Trophoblast cell (in vitro differentiated cells and primary cell): ENCODE data around the gene FPR1.

Experiments used
- DNase-seq, 2 donors: peaks; one replicate each; pipeline ENCODE4 v3.0.0-alpha.2; 2016
- H2AFZ ChIP-seq: 2 replicates; pipeline ENCODE4 v1.6.1; 2013; ENCODE audit warnings: low read length, moderate library complexity, mild to moderate bottlenecking; ENCODE audit not compliant: insufficient read depth, poor library complexity
- H2AK5ac ChIP-seq: 2 replicates; pipeline ENCODE4 v1.6.1; 2013; ENCODE audit warnings: mild to moderate bottlenecking, low read length
- H2BK120ac ChIP-seq: 2 replicates; pipeline ENCODE4 v1.6.1; 2013; ENCODE audit warnings: low read length, mild to moderate bottlenecking, moderate library complexity; ENCODE audit not compliant: insufficient read depth, poor library complexity
- H2BK12ac ChIP-seq: 2 replicates; pipeline ENCODE4 v1.6.1; 2013; ENCODE audit warnings: mild to moderate bottlenecking, low read length, moderate library complexity
- H2BK5ac ChIP-seq: 2 replicates; pipeline ENCODE4 v1.6.1; 2013; ENCODE audit warnings: low read length, low read depth, moderate library complexity, mild to moderate bottlenecking; ENCODE audit not compliant: poor library complexity
- H3K14ac ChIP-seq: 2 replicates; pipeline ENCODE4 v1.6.1; 2013; ENCODE audit warnings: mild to moderate bottlenecking, low read length
- H3K18ac ChIP-seq: 2 replicates; pipeline ENCODE4 v1.6.1; 2013; ENCODE audit warnings: mild to moderate bottlenecking, low read length
- H3K23ac ChIP-seq: 2 replicates; pipeline ENCODE4 v1.6.1; 2013; ENCODE audit warnings: low read length
- H3K27ac ChIP-seq: 2 replicates; pipeline ENCODE4 v1.5.1; 2013; ENCODE audit warnings: low read depth, mild to moderate bottlenecking, inconsistent platforms, low read length, moderate library complexity
- H3K27me3 ChIP-seq: 2 replicates; pipeline ENCODE4 v1.6.1; 2013; ENCODE audit warnings: inconsistent platforms, mild to moderate bottlenecking, low read length, moderate library complexity; ENCODE audit not compliant: insufficient read depth
- H3K36me3 ChIP-seq, 2 experiments: 1 replicate in 1 of 2; 2 replicates in 1 of 2; pipeline ENCODE4 v1.6.1; 2013; ENCODE audit warnings: low read length in 2 of 2, mild to moderate bottlenecking in 2 of 2, moderate library complexity in 1 of 2; ENCODE audit not compliant: insufficient read depth in 2 of 2, control insufficient read depth in 1 of 2
- H3K4ac ChIP-seq: 2 replicates; pipeline ENCODE4 v1.6.1; 2013; ENCODE audit warnings: low read depth, mild to moderate bottlenecking, low read length, moderate library complexity
- H3K4me1 ChIP-seq, 2 experiments: 1 replicate in 1 of 2; 2 replicates in 1 of 2; pipeline ENCODE4 v1.6.1; 2013; ENCODE audit warnings: low read length in 2 of 2, mild to moderate bottlenecking in 2 of 2, moderate library complexity in 1 of 2; ENCODE audit not compliant: insufficient read depth in 2 of 2, control insufficient read depth in 1 of 2
- H3K4me2 ChIP-seq: 2 replicates; pipeline ENCODE4 v1.6.1; 2013; ENCODE audit warnings: inconsistent platforms, mild to moderate bottlenecking, low read length, moderate library complexity
- H3K4me3 ChIP-seq: 2 replicates; pipeline ENCODE4 v1.5.1; 2013; ENCODE audit warnings: mild to moderate bottlenecking, low read depth, low read length, inconsistent platforms
- H3K79me1 ChIP-seq: one replicate; pipeline ENCODE4 v1.6.1; 2013; ENCODE audit warnings: low read length
- H3K79me2 ChIP-seq: 2 replicates; pipeline ENCODE4 v1.6.1; 2013; ENCODE audit warnings: low read length, mild to moderate bottlenecking; ENCODE audit not compliant: control insufficient read depth, insufficient read depth, poor library complexity
- H3K9ac ChIP-seq: 2 replicates; pipeline ENCODE4 v1.6.1; 2013; ENCODE audit warnings: mild to moderate bottlenecking, low read length
- H3K9me3 ChIP-seq: 2 replicates; pipeline ENCODE4 v1.6.1; 2013; ENCODE audit warnings: low read depth, mild to moderate bottlenecking, control low read depth, inconsistent platforms, low read length; ENCODE audit not compliant: insufficient read depth
- H4K12ac ChIP-seq: 2 replicates; pipeline ENCODE4 v1.6.1; 2013; ENCODE audit warnings: low read depth, mild to moderate bottlenecking, low read length, moderate library complexity
- H4K8ac ChIP-seq: 2 replicates; pipeline ENCODE4 v1.6.1; 2013; ENCODE audit warnings: low read depth, mild to moderate bottlenecking, low read length, moderate library complexity
- H4K91ac ChIP-seq: one replicate; pipeline ENCODE4 v1.6.1; 2013; ENCODE audit warnings: low read depth, mild to moderate bottlenecking, low read length, moderate library complexity
- WGBS: extraction: QIAGEN DNeasy Blood & Tissue Kit; methylation state at CpG from one replicate; pipeline ENCODE4 v1.1.7; 2013; ENCODE audit warnings: missing lambda C conversion rate; ENCODE audit not compliant: insufficient read length, insufficient coverage; ENCODE audit errors: extremely low coverage; 5-methylcytosine and 5-hydroxymethylcytosine counted together

FPR1 gene

DNA sequence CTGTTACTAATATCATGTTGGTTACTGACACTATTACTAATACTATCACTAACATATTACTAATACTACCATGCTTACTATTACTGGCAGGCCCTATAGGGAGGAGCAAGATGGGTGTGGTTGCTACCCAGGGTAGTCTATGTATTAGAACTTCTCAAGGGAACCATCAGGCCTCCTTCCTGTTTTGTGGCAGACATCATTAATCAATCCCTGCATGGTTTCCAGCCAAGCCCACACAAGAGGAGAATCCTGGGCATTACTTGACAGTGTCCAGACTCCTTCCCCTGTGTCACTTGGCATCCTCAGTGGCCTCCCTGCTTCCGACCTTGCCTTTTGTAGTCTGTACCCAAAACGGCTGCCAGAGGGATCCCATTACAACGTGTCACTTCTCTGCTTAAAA, 36.8 kb downstream of the FPR1 start:
- Histone ChIP-seq H3K18ac (no peak overlapping the region), H2BK12ac (no peak overlapping the region), H3K23ac (no peak overlapping the region), H2BK120ac (no peak overlapping the region), H3K14ac (no peak overlapping the region), H3K4ac (no peak overlapping the region), H3K9ac (no peak overlapping the region), H3K36me3 (no peaks in the 10 kb centered on the region), H4K12ac (no peak overlapping the region), H3K79me1 (no peaks in the 10 kb centered on the region), H3K79me2 (no peaks in the 10 kb centered on the region), H3K4me3 (no peak overlapping the region), H3K4me2 (no peak overlapping the region), H3K27me3 (peaks cover 10% of the 10 kb centered on the region), H3K9me3 (peaks cover 4% of the 10 kb centered on the region), H2BK5ac (no peak overlapping the region), H4K91ac (no peak overlapping the region), H4K8ac (no peak overlapping the region), H3K27ac (no peak overlapping the region), H2AFZ (no peak overlapping the region), H3K4me1 (peaks cover 7% of the 10 kb centered on the region in 2 experiments), H2AK5ac (no peak overlapping the region)
- DNase-seq = no peak
- no CpG with 5 or more reads among the region's 3 CpGs for WGBS

- no CpG with 5 or more reads among the region's 74 CpGs for WGBS
Observed at GRCh38 chr19:51713319-51714285, 38.1 kb downstream of the FPR1 start.

GRCh38 chr19:51712461-51713081, 39.1 kb downstream of the FPR1 start:
- no CpG with 5 or more reads among the region's 9 CpGs for WGBS
- DNase-seq = peak; percentile 41 to 69
- Histone ChIP-seq H3K79me1 (no peaks in the 10 kb centered on the region), H3K79me2 (no peaks in the 10 kb centered on the region), H2BK120ac (no peak overlapping the region), H3K14ac (no peak overlapping the region), H4K8ac (no peak overlapping the region), H3K27me3 (no peaks in the 10 kb centered on the region), H3K36me3 (peaks cover 4 to 5% of the 10 kb centered on the region in 2 experiments), H3K18ac (no peak overlapping the region), H3K23ac (no peak overlapping the region), H3K4me1 (no peaks in the 10 kb centered on the region), H2AFZ (no peak overlapping the region), H2BK5ac (no peak overlapping the region), H3K9ac (no peak overlapping the region), H4K91ac (no peak overlapping the region), H3K9me3 (no peaks in the 10 kb centered on the region), H3K4me2 (no peak overlapping the region), H3K4ac (no peak overlapping the region), H3K27ac (no peak overlapping the region), H3K4me3 (no peak overlapping the region), H4K12ac (no peak overlapping the region), H2BK12ac (no peak overlapping the region), H2AK5ac (no peak overlapping the region)

More at GRCh38 chr19:51713319-51714285, 38.1 kb downstream of the FPR1 start:
- Histone ChIP-seq H3K36me3 (no peaks in the 10 kb centered on the region), H3K79me2 (no peaks in the 10 kb centered on the region), H3K14ac (no peak overlapping the region), H2BK12ac (no peak overlapping the region), H4K91ac (no peak overlapping the region), H3K18ac (no peak overlapping the region), H3K4me3 (peak overlapping the region; percentile 14), H3K9me3 (no peaks in the 10 kb centered on the region), H3K9ac (no peak overlapping the region), H4K8ac (no peak overlapping the region), H3K79me1 (no peaks in the 10 kb centered on the region), H4K12ac (no peak overlapping the region), H3K4me1 (no peaks in the 10 kb centered on the region), H3K4ac (no peak overlapping the region), H2BK5ac (no peak overlapping the region), H3K27ac (no peak overlapping the region), H3K27me3 (no peaks in the 10 kb centered on the region), H3K23ac (no peak overlapping the region), H2AK5ac (no peak overlapping the region), H3K4me2 (no peak overlapping the region), H2AFZ (no peak overlapping the region), H2BK120ac (no peak overlapping the region)
- DNase-seq = no peak

- no peak overlapping the region for H3K4me3 ChIP-seq
- no peak overlapping the region for H4K8ac ChIP-seq
- no peak overlapping the region for H4K91ac ChIP-seq
- H2AFZ ChIP-seq = no peak overlapping the region
- H4K12ac ChIP-seq = no peak overlapping the region
- no peak overlapping the region for H3K18ac ChIP-seq
- H3K4ac ChIP-seq = no peak overlapping the region
- H3K4me2 ChIP-seq = no peak overlapping the region
- no peak for DNase-seq
- no peak overlapping the region for H2BK12ac ChIP-seq
- H2AK5ac ChIP-seq = no peak overlapping the region
- H3K23ac ChIP-seq = no peak overlapping the region
- no peaks in the 10 kb centered on the region for H3K4me1 ChIP-seq
- no peak overlapping the region for H3K9ac ChIP-seq
- no peaks in the 10 kb centered on the region for H3K79me1 ChIP-seq
- H3K36me3 ChIP-seq = peaks cover 10 to 11% of the 10 kb centered on the region in 2 experiments
- H3K27me3 ChIP-seq = no peaks in the 10 kb centered on the region
- no peaks in the 10 kb centered on the region for H3K9me3 ChIP-seq
- H2BK120ac ChIP-seq = no peak overlapping the region
- H3K14ac ChIP-seq = no peak overlapping the region
- H2BK5ac ChIP-seq = no peak overlapping the region
- no peak overlapping the region for H3K27ac ChIP-seq
- WGBS = no CpG with 5 or more reads among the region's 1 CpG
- H3K79me2 ChIP-seq = no peaks in the 10 kb centered on the region
Observed at GRCh38 chr19:51711702-51712101, 40.0 kb downstream of the FPR1 start.
